ENCODE results near the gene KAZALD1.

GRCh38 chr10:101035314-101035713 is 26.5 kb upstream of the KAZALD1 start:
- TF ChIP-seq CTCF (IDR thresholded peaks at IDR 0.05 in 2 of 3, conservative IDR thresholded peaks at IDR 0.05 in 1 of 3; ENCODE audit: control insufficient read depth in 2 of 3, extremely low read depth in 1 of 3, insufficient read depth in 1 of 3, low read depth in 3 of 3, low read length in 3 of 3) (no peak), SUZ12 (IDR thresholded peaks at IDR 0.05; ENCODE audit: unreplicated experiment) (no peak), CBX3 (IDR thresholded peaks at IDR 0.05; ENCODE audit: borderline replicate concordance, low read depth) (no peak), KDM1A (IDR thresholded peaks at IDR 0.05; ENCODE audit: borderline replicate concordance) (no peak)

All from GM12878 (cell line).